ENCODE results near the gene DIAPH3. TPM values are rescaled to one million over a fixed set of nuclear protein-coding genes. Genes with fewer than 3 reads are reported as not detected.

The DIAPH3 gene
- total and polyA plus RNA-seq, 2 of the 8 experiments (the other 6 are each of a cell fraction or from before 2014, with no cell fraction given), result 8.0 to 30.8 TPM

- no peak overlapping the region for H3K27ac ChIP-seq (ENCODE audit: low read depth, low read length)
- TF ChIP-seq GABPA (IDR thresholded peaks at IDR 0.05; ENCODE audit: borderline replicate concordance, insufficient read depth, low read length) (no peak), SIRT6 (IDR thresholded peaks at IDR 0.05; ENCODE audit: low read length) (no peak), YY1 (IDR thresholded peaks at IDR 0.05; ENCODE audit: low read depth, low read length) (no peak), HDAC6 (IDR thresholded peaks at IDR 0.05; ENCODE audit: low read depth, low read length) (no peak), SP1 (IDR thresholded peaks at IDR 0.05; ENCODE audit: low read depth, low read length) (no peak), USF2 (IDR thresholded peaks at IDR 0.05; ENCODE audit: low read length) (no peak)
- H4K5ac ChIP-seq (ENCODE audit: insufficient read length, low read depth, low read length), result no peak overlapping the region
- H3K14ac ChIP-seq (ENCODE audit: insufficient read length), result no peak overlapping the region
- no peaks in the 10 kb centered on the region for H3K36me3 ChIP-seq (ENCODE audit: control insufficient read depth in 2 of 4, insufficient read depth in 4 of 4, low read length in 3 of 4)
- no peak overlapping the region for H2BK120ac ChIP-seq (replicated peaks; ENCODE audit: low read depth, low read length)
- peak overlapping the region; percentile 16 for H2BK20ac ChIP-seq (ENCODE audit: low read length)
- DNase-seq (ENCODE audit: low read depth in 1 of 2, low spot score in 2 of 2) (no peak), FAIRE-seq (no peak)
- 92% methylated on average over 3 of the region's 3 CpGs; no CpG with 5 or more reads in 1 of the 2 experiments for WGBS, 2 experiments (ENCODE audit: extremely low coverage in 1 of 2, insufficient coverage in 1 of 2, insufficient read length in 1 of 2, insufficient replicate concordance in 2 of 2, low coverage in 1 of 2, low lambda C conversion rate in 2 of 2, missing lambda C conversion rate in 1 of 2)
- H3K56ac ChIP-seq (replicated peaks; ENCODE audit: insufficient read length, low read depth, low read length), result no peak overlapping the region
- H3K9ac ChIP-seq (replicated peaks in 1 of 4; ENCODE audit: extremely low read depth in 1 of 4, low read depth in 3 of 4, low read length in 3 of 4), result no peak overlapping the region
- H3K4ac ChIP-seq (replicated peaks; ENCODE audit: insufficient read length, low read depth, low read length), result no peak overlapping the region
- H4K91ac ChIP-seq (replicated peaks; ENCODE audit: insufficient read length, low read length), result peak overlapping the region; percentile 11
- 0 out of 2 replicates have a peak overlapping the region, but pooled peaks have one; percentile 32 for H2AK5ac ChIP-seq (ENCODE audit: low read depth, low read length)
- POLR2A ChIA-PET (ENCODE audit: partially characterized antibody), result no interaction called here
- H2BK5ac ChIP-seq (ENCODE audit: low read depth, low read length), result no peak overlapping the region; the same call in 1 of the 2 replicates
- no peaks in the 10 kb centered on the region for H4K20me1 ChIP-seq (replicated peaks in 1 of 2; ENCODE audit: control insufficient read depth in 1 of 2, insufficient read depth in 2 of 2, low read length in 2 of 2)
- no peak overlapping the region for H4K8ac ChIP-seq (ENCODE audit: extremely low read depth, insufficient read depth, low read length)
- CTCF ChIA-PET (ENCODE audit: partially characterized antibody), result interaction anchor here (1.0 to 1.4 kb wide), 2 partner anchors 14 to 16 kb away, joined by 3 to 4 read pairs; no protein-coding TSS in a partner anchor
- peak overlapping the region; percentile 48; the same call in 1 of the 2 replicates for H2BK15ac ChIP-seq (ENCODE audit: low read length)
- no peaks in the 10 kb centered on the region for H3K23me2 ChIP-seq (ENCODE audit: low read depth, low read length)
- H3K79me2 ChIP-seq (ENCODE audit: control insufficient read depth in 1 of 2, insufficient read depth in 2 of 2, low read length in 2 of 2), result no peaks in the 10 kb centered on the region
- no peak overlapping the region for H2AFZ ChIP-seq (ENCODE audit: low read length)
- peak overlapping the region; percentile 55; the same call in 1 of the 2 replicates for H2BK12ac ChIP-seq (ENCODE audit: low read depth, low read length)
- no peaks in the 10 kb centered on the region for H3K27me3 ChIP-seq (replicated peaks in 1 of 4; ENCODE audit: control insufficient read depth in 3 of 4, extremely low read depth in 1 of 4, insufficient read depth in 3 of 4, low read length in 3 of 4)
- H3K4me1 ChIP-seq (replicated peaks in 1 of 4; ENCODE audit: control insufficient read depth in 3 of 4, insufficient read depth in 4 of 4, low read length in 3 of 4), result no peaks in the 10 kb centered on the region; a peak in 1 of 7 replicates
- H3K4me3 ChIP-seq (ENCODE audit: extremely low read depth in 1 of 4, insufficient read depth in 2 of 4, low read depth in 3 of 4, low read length in 4 of 4), result no peak overlapping the region
- H3K23ac ChIP-seq (ENCODE audit: insufficient read length), result no peak overlapping the region
- H3K18ac ChIP-seq (ENCODE audit: extremely low read depth, low read length), result 0 out of 2 replicates have a peak overlapping the region, but pooled peaks have one; percentile 25
- no peak overlapping the region for H3K4me2 ChIP-seq (ENCODE audit: insufficient read depth in 1 of 2, low read depth in 2 of 2, low read length in 2 of 2)
- H3K79me1 ChIP-seq (ENCODE audit: low read depth, low read length), result no peaks in the 10 kb centered on the region
- H3K9me3 ChIP-seq (ENCODE audit: insufficient read depth in 2 of 2, low read depth in 1 of 2, low read length in 1 of 2), result no peaks in the 10 kb centered on the region
Measured at GRCh38 chr13:59625111-59625510, 538.6 kb downstream of the DIAPH3 start.

All from H1 (cell line).